ENCODE results near the gene SGF29.

Gene SGF29

DNA sequence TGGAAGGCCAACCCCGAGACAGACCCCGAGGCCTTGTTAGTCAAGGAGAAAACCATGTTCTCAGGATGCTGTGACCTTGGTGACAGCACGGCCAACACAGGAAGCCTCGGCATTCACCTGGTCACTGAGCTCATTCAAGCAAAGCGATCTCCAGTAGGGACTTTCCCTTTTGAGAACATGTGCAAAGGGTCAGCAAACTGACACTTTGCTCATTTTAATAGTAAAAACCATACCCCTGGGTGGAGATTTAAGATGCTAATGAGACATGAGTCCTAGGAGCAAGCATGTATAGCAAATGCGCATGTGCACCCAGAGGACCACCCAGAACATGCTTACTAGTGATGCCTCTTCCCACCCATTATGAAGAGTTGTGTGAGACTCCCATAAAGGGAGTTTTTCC, 48.8 kb downstream of the SGF29 start:
- TF ChIP-seq, protein P1, sequence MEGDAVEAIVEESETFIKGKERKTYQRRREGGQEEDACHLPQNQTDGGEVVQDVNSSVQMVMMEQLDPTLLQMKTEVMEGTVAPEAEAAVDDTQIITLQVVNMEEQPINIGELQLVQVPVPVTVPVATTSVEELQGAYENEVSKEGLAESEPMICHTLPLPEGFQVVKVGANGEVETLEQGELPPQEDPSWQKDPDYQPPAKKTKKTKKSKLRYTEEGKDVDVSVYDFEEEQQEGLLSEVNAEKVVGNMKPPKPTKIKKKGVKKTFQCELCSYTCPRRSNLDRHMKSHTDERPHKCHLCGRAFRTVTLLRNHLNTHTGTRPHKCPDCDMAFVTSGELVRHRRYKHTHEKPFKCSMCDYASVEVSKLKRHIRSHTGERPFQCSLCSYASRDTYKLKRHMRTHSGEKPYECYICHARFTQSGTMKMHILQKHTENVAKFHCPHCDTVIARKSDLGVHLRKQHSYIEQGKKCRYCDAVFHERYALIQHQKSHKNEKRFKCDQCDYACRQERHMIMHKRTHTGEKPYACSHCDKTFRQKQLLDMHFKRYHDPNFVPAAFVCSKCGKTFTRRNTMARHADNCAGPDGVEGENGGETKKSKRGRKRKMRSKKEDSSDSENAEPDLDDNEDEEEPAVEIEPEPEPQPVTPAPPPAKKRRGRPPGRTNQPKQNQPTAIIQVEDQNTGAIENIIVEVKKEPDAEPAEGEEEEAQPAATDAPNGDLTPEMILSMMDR (IDR thresholded peaks at IDR 0.05; ENCODE audit: borderline replicate concordance, extremely low read depth, low read length, poor library complexity, severe bottlenecking): no peak
- TF ChIP-seq EZH2 (IDR thresholded peaks at IDR 0.05; ENCODE audit: borderline replicate concordance, low read depth, low read length, severe bottlenecking): no peak
- Histone ChIP-seq H3K4me3 (ENCODE audit: low read depth in 1 of 2, low read length in 2 of 2) (no peak overlapping the region), H3K27me3 (ENCODE audit: insufficient read depth, low read length, poor library complexity) (no peaks in the 10 kb centered on the region), H3K9ac (ENCODE audit: low read depth, low read length) (no peak overlapping the region), H3K79me2 (ENCODE audit: insufficient read depth, low read length) (no peaks in the 10 kb centered on the region), H3K27ac (ENCODE audit: low read length) (no peak overlapping the region), H3K4me2 (ENCODE audit: insufficient read depth, low read length) (no peak overlapping the region), H2AFZ (ENCODE audit: low read depth, low read length) (no peak overlapping the region), H4K20me1 (ENCODE audit: insufficient read depth, low read length) (no peaks in the 10 kb centered on the region), H3K4me1 (ENCODE audit: insufficient read depth, low read length) (no peaks in the 10 kb centered on the region), H3K36me3 (ENCODE audit: insufficient read depth, low read length) (no peaks in the 10 kb centered on the region), H3K9me3 (ENCODE audit: insufficient read depth, low read length, severe bottlenecking) (no peaks in the 10 kb centered on the region)
- no peak for DNase-seq
- no peak for ATAC-seq (ENCODE audit: insufficient read depth, low read depth)

DNA sequence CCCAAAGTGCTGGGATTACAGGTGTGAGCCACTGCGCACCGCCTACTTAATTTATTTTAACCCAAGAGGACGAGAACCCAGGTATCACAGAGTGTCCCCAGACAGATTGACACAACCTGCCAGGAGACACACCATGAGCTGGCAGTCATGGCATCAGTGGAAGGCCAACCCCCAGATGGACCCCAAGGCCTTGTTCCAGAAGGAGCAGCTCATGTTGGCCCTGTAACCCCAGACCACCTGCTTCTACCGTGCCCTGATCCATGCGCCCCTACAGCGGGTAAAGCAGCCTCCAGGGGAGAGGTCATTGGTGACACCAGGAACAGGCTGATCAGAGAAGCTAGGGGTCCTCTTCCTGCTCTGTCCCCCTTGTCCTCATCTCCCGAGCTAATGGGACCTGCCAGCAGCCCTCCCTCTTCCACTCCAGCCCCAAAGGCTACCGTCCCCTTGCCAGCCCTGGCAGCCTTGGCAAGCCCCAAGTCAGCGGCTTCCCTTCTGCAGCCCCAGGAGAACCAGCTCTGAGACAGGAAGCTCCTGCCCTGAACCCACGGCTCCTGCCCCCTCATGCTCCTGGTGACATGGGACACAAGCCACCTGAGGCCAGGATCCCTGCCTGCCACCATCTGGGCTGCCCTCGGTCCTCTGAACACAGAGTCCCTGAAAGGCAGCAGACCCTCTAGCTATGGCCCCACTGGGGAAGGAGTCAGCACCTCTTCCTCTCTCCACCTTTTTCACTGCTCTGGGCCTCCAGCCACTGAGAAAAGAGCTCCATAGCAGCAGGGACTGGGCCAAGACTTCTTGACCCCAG, 49.9 kb downstream of the SGF29 start:
- TF ChIP-seq EZH2 (IDR thresholded peaks at IDR 0.05; ENCODE audit: borderline replicate concordance, low read depth, low read length, severe bottlenecking): no peak
- TF ChIP-seq, protein P1 (IDR thresholded peaks at IDR 0.05; ENCODE audit: borderline replicate concordance, extremely low read depth, low read length, poor library complexity, severe bottlenecking): no peak
- Histone ChIP-seq H4K20me1 (ENCODE audit: insufficient read depth, low read length) (no peaks in the 10 kb centered on the region), H3K9ac (ENCODE audit: low read depth, low read length) (no peak overlapping the region)

DNA sequence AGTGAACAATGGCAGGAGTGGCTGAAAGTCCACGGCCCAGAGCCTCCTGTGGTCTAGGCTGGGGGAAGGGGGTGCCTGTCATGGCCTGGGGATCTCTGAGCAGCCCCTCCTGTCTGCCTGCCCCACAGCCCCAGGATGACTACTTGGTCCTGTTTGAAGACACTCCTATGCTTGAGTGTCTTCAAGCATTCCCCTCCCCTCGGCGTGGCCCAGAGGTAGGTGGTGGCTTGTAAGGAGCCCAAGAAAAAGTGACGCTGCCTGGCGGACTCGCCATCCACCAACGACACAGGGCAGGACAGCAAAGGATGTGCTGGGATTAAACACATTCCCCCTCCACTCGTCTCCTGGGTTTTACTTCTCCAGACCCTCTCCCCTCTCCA, 50.5 kb downstream of the SGF29 start:
- H3K27ac ChIP-seq (ENCODE audit: low read length): no peak overlapping the region

More for the DNA sequence above, 49.9 kb downstream of the SGF29 start:
- no peaks in the 10 kb centered on the region for H3K9me3 ChIP-seq (ENCODE audit: insufficient read depth, low read length, severe bottlenecking)
- H3K4me3 ChIP-seq (ENCODE audit: low read depth in 1 of 2, low read length in 2 of 2): no peak overlapping the region
- no peaks in the 10 kb centered on the region for H3K4me1 ChIP-seq (ENCODE audit: insufficient read depth, low read length)
- ATAC-seq (ENCODE audit: insufficient read depth, low read depth) (no peak), DNase-seq (no peak)
- H3K4me2 ChIP-seq (ENCODE audit: insufficient read depth, low read length): no peak overlapping the region
- no peak overlapping the region for H3K27ac ChIP-seq (ENCODE audit: low read length)
- no peaks in the 10 kb centered on the region for H3K79me2 ChIP-seq (ENCODE audit: insufficient read depth, low read length)
- no peaks in the 10 kb centered on the region for H3K36me3 ChIP-seq (ENCODE audit: insufficient read depth, low read length)
- H3K27me3 ChIP-seq (ENCODE audit: insufficient read depth, low read length, poor library complexity): no peaks in the 10 kb centered on the region
- H2AFZ ChIP-seq (ENCODE audit: low read depth, low read length): no peak overlapping the region

More for the DNA sequence above, 50.5 kb downstream of the SGF29 start:
- TF ChIP-seq, protein P1 (IDR thresholded peaks at IDR 0.05; ENCODE audit: borderline replicate concordance, extremely low read depth, low read length, poor library complexity, severe bottlenecking): no peak
- TF ChIP-seq EZH2 (IDR thresholded peaks at IDR 0.05; ENCODE audit: borderline replicate concordance, low read depth, low read length, severe bottlenecking): no peak
- Histone ChIP-seq H3K79me2 (ENCODE audit: insufficient read depth, low read length) (no peaks in the 10 kb centered on the region), H4K20me1 (ENCODE audit: insufficient read depth, low read length) (no peaks in the 10 kb centered on the region), H3K36me3 (ENCODE audit: insufficient read depth, low read length) (no peaks in the 10 kb centered on the region), H3K4me3 (ENCODE audit: low read depth in 1 of 2, low read length in 2 of 2) (no peak overlapping the region), H3K27me3 (ENCODE audit: insufficient read depth, low read length, poor library complexity) (no peaks in the 10 kb centered on the region), H3K4me1 (ENCODE audit: insufficient read depth, low read length) (no peaks in the 10 kb centered on the region), H3K9ac (ENCODE audit: low read depth, low read length) (no peak overlapping the region), H3K9me3 (ENCODE audit: insufficient read depth, low read length, severe bottlenecking) (no peaks in the 10 kb centered on the region), H3K4me2 (ENCODE audit: insufficient read depth, low read length) (no peak overlapping the region), H2AFZ (ENCODE audit: low read depth, low read length) (no peak overlapping the region)
- no peak for DNase-seq
- no peak for ATAC-seq (ENCODE audit: insufficient read depth, low read depth)

Data from DND-41 (cell line).